Neural crest cell (in vitro differentiated cells): Measurements from ENCODE around the gene RFNG. TPM values are rescaled to one million over a fixed set of nuclear protein-coding genes. Genes with fewer than 3 reads are reported as not detected.

ENCODE experiments used
- DNase-seq: peaks from one replicate; pipeline ENCODE4 v3.0.0; 2021; ENCODE audit warnings: low read depth, mixed read lengths, low spot score
- H3K27ac Mint-ChIP-seq: one replicate; pipeline ENCODE4 v1.8.0; 2021; ENCODE audit warnings: mild to moderate bottlenecking, mixed read lengths; ENCODE audit not compliant: unreplicated experiment
- H3K27me3 Mint-ChIP-seq: 2 replicates; pipeline ENCODE4 v1.8.0; 2021; ENCODE audit warnings: low read depth, mild to moderate bottlenecking, mixed read lengths
- H3K36me3 Mint-ChIP-seq: 2 replicates; pipeline ENCODE4 v1.8.0; 2021; ENCODE audit warnings: low read depth, mild to moderate bottlenecking, mixed read lengths
- H3K4me1 Mint-ChIP-seq: 2 replicates; pipeline ENCODE4 v1.8.0; 2021; ENCODE audit warnings: mixed read lengths
- H3K4me3 Mint-ChIP-seq: one replicate; pipeline ENCODE4 v1.8.0; 2021; ENCODE audit warnings: mild to moderate bottlenecking, mixed read lengths
- H3K9me3 Mint-ChIP-seq: 2 replicates; pipeline ENCODE4 v1.8.0; 2021; ENCODE audit warnings: mixed read lengths
- total RNA-seq: library from RNA; stranded (reverse); gene quantifications from 2 replicates; pipeline ENCODE4 v1.2.1, GENCODE V29; 2021
- TF ChIP-seq, protein P1 (sequence below): fragments of 200-600 bp; sonication (generic); conservative IDR thresholded peaks from 2 replicates; pipeline ENCODE4 v1.5.0; 2021; ENCODE audit warnings: antibody characterized with exemption, mild to moderate bottlenecking

Gene RFNG
- total RNA-seq, 1 donor from 2014 or later, result 46.0 TPM

DNA sequence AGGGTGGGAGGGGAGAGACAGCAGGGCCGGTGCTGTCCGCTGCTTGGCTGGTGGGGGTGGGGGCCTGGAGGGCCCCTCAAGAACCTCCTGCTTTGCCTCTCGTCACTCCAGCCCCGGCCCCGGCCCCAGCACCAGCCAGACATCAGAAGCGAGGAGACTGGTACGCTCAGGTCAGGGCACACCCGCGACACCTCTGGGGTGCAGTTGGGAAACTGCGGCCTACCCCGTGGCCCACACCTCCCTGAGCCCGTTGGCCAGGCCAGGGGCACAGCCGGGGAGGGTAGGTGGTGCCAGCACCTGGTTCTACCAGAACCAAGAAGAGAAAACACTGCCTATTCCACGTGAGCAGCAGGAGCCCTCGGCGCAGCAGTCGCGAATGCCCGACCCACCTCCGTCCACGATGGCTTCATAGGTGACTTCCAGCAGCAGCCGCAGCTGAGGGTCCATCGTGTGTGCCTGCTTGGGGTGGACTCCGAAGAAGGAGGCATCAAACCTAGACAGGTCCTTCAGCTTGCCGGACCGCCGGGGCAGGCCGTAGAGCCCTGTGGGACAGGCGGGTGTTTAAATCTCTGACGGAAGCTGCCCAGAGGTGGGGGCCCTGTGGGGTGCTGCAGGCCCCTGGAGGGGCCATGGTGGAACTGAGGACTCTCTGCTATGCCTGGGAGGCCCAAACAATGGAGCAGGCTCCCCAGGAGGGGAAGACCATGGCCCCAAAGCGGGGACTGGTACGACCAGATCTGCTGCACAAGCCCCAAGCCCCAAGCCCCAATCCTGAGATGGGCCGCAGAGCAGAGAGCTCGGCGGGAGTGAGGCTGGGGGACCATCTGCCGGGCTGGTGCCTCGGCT, 43.5 kb upstream of the RFNG start:
- H3K27ac Mint-ChIP-seq, result no peak overlapping the region
- no peaks in the 10 kb centered on the region for H3K36me3 Mint-ChIP-seq
- peaks cover 10% of the 10 kb centered on the region for H3K4me1 Mint-ChIP-seq
- no peak for DNase-seq
- no peaks in the 10 kb centered on the region for H3K27me3 Mint-ChIP-seq
- TF ChIP-seq, protein P1, sequence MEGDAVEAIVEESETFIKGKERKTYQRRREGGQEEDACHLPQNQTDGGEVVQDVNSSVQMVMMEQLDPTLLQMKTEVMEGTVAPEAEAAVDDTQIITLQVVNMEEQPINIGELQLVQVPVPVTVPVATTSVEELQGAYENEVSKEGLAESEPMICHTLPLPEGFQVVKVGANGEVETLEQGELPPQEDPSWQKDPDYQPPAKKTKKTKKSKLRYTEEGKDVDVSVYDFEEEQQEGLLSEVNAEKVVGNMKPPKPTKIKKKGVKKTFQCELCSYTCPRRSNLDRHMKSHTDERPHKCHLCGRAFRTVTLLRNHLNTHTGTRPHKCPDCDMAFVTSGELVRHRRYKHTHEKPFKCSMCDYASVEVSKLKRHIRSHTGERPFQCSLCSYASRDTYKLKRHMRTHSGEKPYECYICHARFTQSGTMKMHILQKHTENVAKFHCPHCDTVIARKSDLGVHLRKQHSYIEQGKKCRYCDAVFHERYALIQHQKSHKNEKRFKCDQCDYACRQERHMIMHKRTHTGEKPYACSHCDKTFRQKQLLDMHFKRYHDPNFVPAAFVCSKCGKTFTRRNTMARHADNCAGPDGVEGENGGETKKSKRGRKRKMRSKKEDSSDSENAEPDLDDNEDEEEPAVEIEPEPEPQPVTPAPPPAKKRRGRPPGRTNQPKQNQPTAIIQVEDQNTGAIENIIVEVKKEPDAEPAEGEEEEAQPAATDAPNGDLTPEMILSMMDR, result no peak
- no peaks in the 10 kb centered on the region for H3K9me3 Mint-ChIP-seq
- peak overlapping the region; percentile 88 for H3K4me3 Mint-ChIP-seq

DNA sequence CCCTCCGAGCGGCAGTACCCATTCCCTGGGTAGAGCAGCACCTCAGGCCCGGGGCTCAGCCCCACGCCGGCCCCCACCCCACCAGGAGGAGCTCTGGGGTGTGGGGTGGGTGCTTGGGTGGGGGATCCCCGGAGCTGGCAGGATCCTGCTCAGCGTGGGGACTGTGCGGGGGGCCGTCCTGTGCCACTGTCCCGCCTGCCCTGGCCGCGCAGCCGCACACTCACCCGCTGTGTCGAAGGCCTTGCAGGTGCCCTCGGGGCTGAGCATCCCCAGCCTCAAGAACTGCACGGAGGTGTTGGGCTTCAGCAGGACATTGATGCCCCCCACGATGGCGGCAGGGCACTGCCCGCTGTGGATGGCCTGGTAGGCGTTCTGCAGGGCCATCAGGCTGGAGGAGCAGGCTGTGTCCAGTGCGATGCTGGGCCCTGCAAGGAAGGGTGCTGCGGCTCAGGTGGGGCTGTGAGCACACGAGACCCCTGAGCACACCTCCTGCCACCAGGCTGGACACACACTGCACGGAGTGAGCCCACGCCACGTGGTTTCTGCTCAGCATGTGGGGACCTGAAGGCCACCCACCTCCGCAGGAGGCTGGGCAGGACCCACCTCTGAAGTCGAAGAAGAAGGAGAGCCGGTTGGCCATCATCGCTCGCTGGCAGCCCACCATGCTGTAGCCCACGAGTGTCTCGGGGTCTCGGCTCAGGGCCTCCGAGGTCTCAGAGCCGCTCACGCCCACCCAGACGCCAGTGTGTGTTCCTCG, 41.6 kb upstream of the RFNG start:
- DNase-seq, result no peak
- Mint-ChIP-seq H3K27ac (no peak overlapping the region), H3K9me3 (no peaks in the 10 kb centered on the region), H3K36me3 (no peaks in the 10 kb centered on the region), H3K27me3 (no peaks in the 10 kb centered on the region), H3K4me1 (peaks cover 4% of the 10 kb centered on the region), H3K4me3 (peak overlapping the region; percentile 34)
- TF ChIP-seq, protein P1, result no peak

DNA sequence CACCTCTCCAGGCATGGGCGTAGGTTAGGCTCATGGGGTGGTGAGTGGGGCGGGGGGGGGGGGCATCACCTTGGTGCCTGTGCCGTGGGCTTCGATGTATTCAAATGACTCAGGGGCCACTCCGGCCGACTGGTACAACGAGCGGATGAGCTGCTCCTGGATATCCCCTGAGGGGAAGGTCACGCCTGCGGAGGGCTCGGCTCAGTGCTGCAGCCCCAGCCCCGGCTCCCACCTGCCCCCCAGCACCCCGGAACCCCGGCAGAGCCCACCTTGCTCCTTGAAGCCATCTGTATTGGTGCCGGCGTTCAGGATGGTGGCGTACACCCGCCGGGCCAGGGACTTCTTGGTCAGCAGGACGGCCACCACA, 41.0 kb upstream of the RFNG start:
- no peak overlapping the region for H3K4me3 Mint-ChIP-seq
- no peaks in the 10 kb centered on the region for H3K9me3 Mint-ChIP-seq
- H3K4me1 Mint-ChIP-seq, result peaks cover 4% of the 10 kb centered on the region
- H3K27ac Mint-ChIP-seq, result no peak overlapping the region
- H3K36me3 Mint-ChIP-seq, result no peaks in the 10 kb centered on the region
- no peaks in the 10 kb centered on the region for H3K27me3 Mint-ChIP-seq
- TF ChIP-seq, protein P1, result no peak
- DNase-seq, result no peak

DNA sequence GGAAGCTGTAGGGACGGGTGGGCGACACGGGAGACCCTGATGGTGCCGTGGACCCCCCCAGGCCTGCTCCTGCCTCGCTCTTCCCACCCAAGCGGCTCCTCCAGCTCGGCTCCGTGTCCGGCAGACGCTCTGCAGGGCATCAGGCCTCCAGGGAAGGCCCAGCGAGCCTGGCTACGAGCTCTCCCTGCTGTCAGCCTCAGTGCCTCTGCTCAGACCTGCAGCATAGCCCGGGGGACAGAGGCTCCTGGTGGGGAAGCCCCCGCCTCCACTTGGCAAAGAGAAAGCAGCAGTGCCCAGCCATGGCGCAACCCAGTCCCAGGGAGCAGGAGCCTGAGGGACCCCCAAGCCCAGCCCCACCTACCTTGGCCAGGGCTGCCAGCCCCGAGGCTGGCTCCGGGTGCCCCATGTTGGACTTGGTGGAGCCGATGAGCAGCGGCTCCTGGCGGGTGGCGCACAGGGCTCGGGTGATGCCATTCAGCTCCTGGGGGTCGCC, 40.5 kb upstream of the RFNG start:
- H3K4me1 Mint-ChIP-seq, result peaks cover 4% of the 10 kb centered on the region
- H3K36me3 Mint-ChIP-seq, result no peaks in the 10 kb centered on the region

More for the DNA sequence above, 40.5 kb upstream of the RFNG start:
- Mint-ChIP-seq H3K4me3 (no peak overlapping the region), H3K27ac (no peak overlapping the region), H3K9me3 (no peaks in the 10 kb centered on the region), H3K27me3 (no peaks in the 10 kb centered on the region)
- TF ChIP-seq, protein P1, result no peak
- no peak for DNase-seq
